H9 (cell line): Measurements from ENCODE around the gene YPEL1. TPM values are rescaled to one million over a fixed set of nuclear protein-coding genes. Genes with fewer than 3 reads are reported as not detected.

Source experiments
- DNase-seq: peaks from one replicate; pipeline ENCODE4 v3.0.0-alpha.2; 2017
- H2AFZ ChIP-seq: one replicate; pipeline ENCODE4 v1.6.1; 2013; ENCODE audit warnings: mild to moderate bottlenecking, low read length, control low read depth, moderate library complexity
- H2AK5ac ChIP-seq: 2 replicates; pipeline ENCODE4 v1.6.1; 2013; ENCODE audit warnings: low read length, control low read depth, mixed read lengths; ENCODE audit not compliant: insufficient read length
- H2BK120ac ChIP-seq: one replicate; pipeline ENCODE4 v1.6.1; 2013; ENCODE audit warnings: low read depth, mild to moderate bottlenecking, low read length, control low read depth, inconsistent platforms; ENCODE audit not compliant: poor library complexity, severe bottlenecking
- H2BK12ac ChIP-seq: 2 replicates; pipeline ENCODE4 v1.6.1; 2013; ENCODE audit warnings: low read length, control low read depth, mixed read lengths, low read depth; ENCODE audit not compliant: insufficient read length
- H2BK15ac ChIP-seq: 2 replicates; pipeline ENCODE4 v1.6.1; 2013; ENCODE audit warnings: low read depth, low read length, control low read depth
- H2BK20ac ChIP-seq: one replicate; pipeline ENCODE4 v1.6.1; 2013; ENCODE audit warnings: low read depth, mild to moderate bottlenecking, low read length, control low read depth, inconsistent platforms; ENCODE audit not compliant: poor library complexity, severe bottlenecking
- H2BK5ac ChIP-seq: 2 replicates; pipeline ENCODE4 v1.6.1; 2013; ENCODE audit warnings: low read length, control low read depth, mixed read lengths; ENCODE audit not compliant: insufficient read length
- H3K14ac ChIP-seq: 2 replicates; pipeline ENCODE4 v1.6.1; 2013; ENCODE audit warnings: low read length, control low read depth; ENCODE audit not compliant: insufficient read depth
- H3K18ac ChIP-seq: 2 replicates; pipeline ENCODE4 v1.6.1; 2013; ENCODE audit warnings: low read depth, mild to moderate bottlenecking, mixed read lengths, low read length, control low read depth; ENCODE audit not compliant: insufficient read length
- H3K23ac ChIP-seq: 2 replicates; pipeline ENCODE4 v1.6.1; 2013; ENCODE audit warnings: low read length, control low read depth, mixed read lengths, low read depth; ENCODE audit not compliant: insufficient read length
- H3K23me2 ChIP-seq: 2 replicates; pipeline ENCODE4 v1.6.1; 2013; ENCODE audit warnings: low read depth, mild to moderate bottlenecking, mixed read lengths, low read length, control low read depth; ENCODE audit not compliant: insufficient read length, poor library complexity, severe bottlenecking
- H3K27ac ChIP-seq: 2 replicates; pipeline ENCODE4 v1.5.1; 2013; ENCODE audit warnings: low read length, control low read depth, mixed read lengths, low read depth; ENCODE audit not compliant: insufficient read length
- H3K27me3 ChIP-seq: 2 replicates; pipeline ENCODE4 v1.6.1; 2013; ENCODE audit warnings: low read length, control low read depth, inconsistent platforms; ENCODE audit not compliant: insufficient read depth
- H3K4ac ChIP-seq: 2 replicates; pipeline ENCODE4 v1.6.1; 2013; ENCODE audit warnings: low read depth, mild to moderate bottlenecking, control low read depth, inconsistent platforms, low read length, moderate library complexity
- H3K4me1 ChIP-seq: 2 replicates; pipeline ENCODE4 v1.6.1; 2013; ENCODE audit warnings: low read length, control low read depth, inconsistent platforms; ENCODE audit not compliant: insufficient read depth
- H3K4me2 ChIP-seq: 2 replicates; pipeline ENCODE4 v1.6.1; 2013; ENCODE audit warnings: low read length, control low read depth, mixed read lengths; ENCODE audit not compliant: insufficient read length, insufficient read depth
- H3K56ac ChIP-seq: 2 replicates; pipeline ENCODE4 v1.6.1; 2013; ENCODE audit warnings: low read depth, mild to moderate bottlenecking, mixed read lengths, low read length, control low read depth; ENCODE audit not compliant: insufficient read length
- H3K79me1 ChIP-seq: 2 replicates; pipeline ENCODE4 v1.6.1; 2013; ENCODE audit warnings: low read depth, mild to moderate bottlenecking, moderate library complexity, low read length, control low read depth, inconsistent platforms; ENCODE audit not compliant: insufficient read depth, poor library complexity, severe bottlenecking
- H3K79me2 ChIP-seq: 2 replicates; pipeline ENCODE4 v1.6.1; 2013; ENCODE audit warnings: low read length, control low read depth, inconsistent platforms; ENCODE audit not compliant: insufficient read depth
- H3K9ac ChIP-seq: 2 replicates; pipeline ENCODE4 v1.6.1; 2013; ENCODE audit warnings: low read length, control low read depth, mixed read lengths; ENCODE audit not compliant: insufficient read length; ENCODE audit errors: extremely low read depth
- H3K9me3 ChIP-seq: one replicate; pipeline ENCODE4 v1.6.1; 2013; ENCODE audit warnings: low read depth, low read length, inconsistent platforms; ENCODE audit not compliant: control insufficient read depth
- H3T11ph ChIP-seq: one replicate; pipeline ENCODE4 v1.6.1; 2013; ENCODE audit warnings: mild to moderate bottlenecking, low read length, control low read depth, inconsistent platforms
- H4K20me1 ChIP-seq: one replicate; pipeline ENCODE4 v1.6.1; 2013; ENCODE audit not compliant: control insufficient read depth, insufficient read length, insufficient read depth
- H4K5ac ChIP-seq: 2 replicates; pipeline ENCODE4 v1.6.1; 2013; ENCODE audit warnings: low read depth, mild to moderate bottlenecking, mixed read lengths, low read length, control low read depth; ENCODE audit not compliant: insufficient read length
- H4K8ac ChIP-seq: replicated peaks from 2 replicates; pipeline ENCODE4 v1.6.1; 2013; ENCODE audit warnings: low read length, control low read depth, mixed read lengths, low read depth; ENCODE audit not compliant: insufficient read length
- H4K91ac ChIP-seq: 2 replicates; pipeline ENCODE4 v1.6.1; 2013; ENCODE audit warnings: low read depth, mild to moderate bottlenecking, moderate library complexity, mixed read lengths, low read length, control low read depth; ENCODE audit not compliant: insufficient read length
- H3K27ac Mint-ChIP-seq, 3 experiments: 2 replicates in 2 of 3; 3 replicates in 1 of 3; pipeline ENCODE4 v1.8.0; 2020 to 2021; ENCODE audit warnings: mixed read lengths in 3 of 3, mild to moderate bottlenecking in 1 of 3, moderate library complexity in 1 of 3
- H3K27me3 Mint-ChIP-seq: 2 replicates; pipeline ENCODE4 v1.8.0; 2021; ENCODE audit warnings: low read depth, mild to moderate bottlenecking, moderate library complexity, mixed read lengths
- H3K36me3 Mint-ChIP-seq, 3 experiments: 2 replicates in 2 of 3; 3 replicates in 1 of 3; pipeline ENCODE4 v1.8.0; 2020 to 2021; ENCODE audit warnings: low read depth in 3 of 3, mixed read lengths in 3 of 3; ENCODE audit not compliant: insufficient read depth in 1 of 3
- H3K4me1 Mint-ChIP-seq, 2 experiments: 2 replicates each; pipeline ENCODE4 v1.8.0; 2020; ENCODE audit warnings: mixed read lengths in 2 of 2
- H3K4me3 Mint-ChIP-seq, 2 experiments: 2 replicates in 1 of 2; 3 replicates in 1 of 2; pipeline ENCODE4 v1.8.0; 2020 to 2021; ENCODE audit warnings: mild to moderate bottlenecking in 2 of 2, mixed read lengths in 2 of 2, moderate library complexity in 1 of 2
- H3K9me3 Mint-ChIP-seq, 2 experiments: 2 replicates in 1 of 2; 3 replicates in 1 of 2; pipeline ENCODE4 v1.8.0; 2020; ENCODE audit warnings: mild to moderate bottlenecking in 2 of 2, mixed read lengths in 2 of 2, moderate library complexity in 1 of 2
- WGBS: extraction: QIAGEN DNeasy Blood & Tissue Kit; methylation state at CpG from one replicate; pipeline ENCODE4 v1.1.7; 2013; ENCODE audit warnings: missing lambda C conversion rate, low lambda C conversion rate, mixed read lengths; ENCODE audit not compliant: insufficient read length; ENCODE audit errors: extremely low coverage; 5-methylcytosine and 5-hydroxymethylcytosine counted together
- total RNA-seq: library from RNA; stranded (reverse); gene quantifications from 2 replicates; pipeline ENCODE4 v1.2.1, GENCODE V29; 2021
- TF ChIP-seq, protein P1 (sequence below): fragments of 200-600 bp; sonication (generic); conservative IDR thresholded peaks from 3 replicates; pipeline ENCODE4 v1.8.0; 2021; ENCODE audit warnings: antibody characterized with exemption, mild to moderate bottlenecking

YPEL1 gene
- total RNA-seq, 1 experiment from 2014 or later = 5.4 TPM

DNA sequence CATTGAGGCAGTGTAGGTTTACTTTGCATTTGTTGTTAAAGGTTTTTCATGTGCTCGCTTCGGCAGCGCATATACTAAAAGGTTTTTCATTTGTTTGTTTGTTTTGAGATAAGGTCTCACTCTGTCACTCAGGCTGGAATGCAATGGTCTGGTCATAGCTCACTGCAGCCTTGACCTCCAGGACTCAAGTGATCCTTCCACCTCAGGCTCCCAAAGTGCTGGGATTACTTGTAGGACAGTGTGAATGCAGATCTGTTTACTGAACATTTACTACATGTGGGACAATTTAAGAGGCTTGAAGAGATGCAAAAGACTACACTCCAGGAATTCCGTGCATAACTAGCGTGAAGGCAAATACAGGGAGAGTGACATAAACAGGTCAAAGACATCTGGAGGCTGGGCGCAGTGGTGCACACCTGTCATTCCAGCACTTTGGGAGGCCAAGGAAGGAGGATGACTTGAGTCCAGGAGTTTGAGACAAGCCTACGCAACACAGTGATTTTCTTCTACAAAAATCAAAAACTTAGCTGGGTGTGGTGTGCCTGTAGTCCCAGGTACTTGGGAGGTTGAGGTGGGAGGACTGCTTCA is 34.1 kb downstream of the YPEL1 start:
- no peak overlapping the region for H3K27ac ChIP-seq
- H4K91ac ChIP-seq = no peak overlapping the region
- no peaks in the 10 kb centered on the region for H3K4me1 ChIP-seq
- no peak overlapping the region for H2AK5ac ChIP-seq
- no peak overlapping the region for H2BK20ac ChIP-seq
- H3K56ac ChIP-seq = no peak overlapping the region
- H3K79me1 ChIP-seq = no peaks in the 10 kb centered on the region
- TF ChIP-seq, protein P1, sequence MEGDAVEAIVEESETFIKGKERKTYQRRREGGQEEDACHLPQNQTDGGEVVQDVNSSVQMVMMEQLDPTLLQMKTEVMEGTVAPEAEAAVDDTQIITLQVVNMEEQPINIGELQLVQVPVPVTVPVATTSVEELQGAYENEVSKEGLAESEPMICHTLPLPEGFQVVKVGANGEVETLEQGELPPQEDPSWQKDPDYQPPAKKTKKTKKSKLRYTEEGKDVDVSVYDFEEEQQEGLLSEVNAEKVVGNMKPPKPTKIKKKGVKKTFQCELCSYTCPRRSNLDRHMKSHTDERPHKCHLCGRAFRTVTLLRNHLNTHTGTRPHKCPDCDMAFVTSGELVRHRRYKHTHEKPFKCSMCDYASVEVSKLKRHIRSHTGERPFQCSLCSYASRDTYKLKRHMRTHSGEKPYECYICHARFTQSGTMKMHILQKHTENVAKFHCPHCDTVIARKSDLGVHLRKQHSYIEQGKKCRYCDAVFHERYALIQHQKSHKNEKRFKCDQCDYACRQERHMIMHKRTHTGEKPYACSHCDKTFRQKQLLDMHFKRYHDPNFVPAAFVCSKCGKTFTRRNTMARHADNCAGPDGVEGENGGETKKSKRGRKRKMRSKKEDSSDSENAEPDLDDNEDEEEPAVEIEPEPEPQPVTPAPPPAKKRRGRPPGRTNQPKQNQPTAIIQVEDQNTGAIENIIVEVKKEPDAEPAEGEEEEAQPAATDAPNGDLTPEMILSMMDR = no peak
- Mint-ChIP-seq H3K27me3 (no peaks in the 10 kb centered on the region), H3K27ac (peak overlapping the region in 1 of 3 experiments; percentile 38; a peak in 1 of 7 replicates), H3K36me3 (peaks cover 16 to 54% (median 36%) of the 10 kb centered on the region in 3 experiments), H3K4me1 (0 out of 4 replicates have a peak, but pooled peaks cover 0 to 2% of the 10 kb centered on the region in 2 experiments), H3K9me3 (no peaks in the 10 kb centered on the region), H3K4me3 (no peak overlapping the region)
- no peak overlapping the region for H3K14ac ChIP-seq
- H3K23ac ChIP-seq = no peak overlapping the region
- H3K4me2 ChIP-seq = no peak overlapping the region
- H2BK12ac ChIP-seq = no peak overlapping the region
- no peak overlapping the region for H4K8ac ChIP-seq
- no peaks in the 10 kb centered on the region for H3K79me2 ChIP-seq
- H2BK15ac ChIP-seq = no peak overlapping the region
- H4K20me1 ChIP-seq = no peaks in the 10 kb centered on the region
- H3T11ph ChIP-seq = no peak overlapping the region
- WGBS = no CpG with 5 or more reads among the region's 7 CpGs
- no peak overlapping the region for H3K4ac ChIP-seq
- H2AFZ ChIP-seq = no peak overlapping the region
- H3K9me3 ChIP-seq = no peaks in the 10 kb centered on the region
- no peak overlapping the region for H3K18ac ChIP-seq
- no peaks in the 10 kb centered on the region for H3K27me3 ChIP-seq
- H3K23me2 ChIP-seq = no peaks in the 10 kb centered on the region
- H2BK5ac ChIP-seq = no peak overlapping the region
- H3K9ac ChIP-seq = no peak overlapping the region
- H4K5ac ChIP-seq = no peak overlapping the region
- no peak for DNase-seq
- H2BK120ac ChIP-seq = no peak overlapping the region
